ENCODE data around the gene UBAP1L. TPM values are rescaled to one million over a fixed set of nuclear protein-coding genes. Genes with fewer than 3 reads are reported as not detected.

The UBAP1L gene
- total RNA-seq, 1 experiment from 2014 or later = 3.0 TPM

GRCh38 chr15:65164139-65164538 is 49.1 kb upstream of the UBAP1L start:
- Histone ChIP-seq H3K23ac (ENCODE audit: insufficient read length, low read depth, low read length) (no peak overlapping the region), H3K9ac (ENCODE audit: extremely low read depth, insufficient read length, low read length) (no peak overlapping the region), H3K4ac (ENCODE audit: low read depth, low read length) (no peak overlapping the region), H2BK12ac (ENCODE audit: insufficient read length, low read depth, low read length) (no peak overlapping the region), H4K8ac (replicated peaks; ENCODE audit: insufficient read length, low read depth, low read length) (no peak overlapping the region), H3K79me2 (ENCODE audit: insufficient read depth, low read length) (no peaks in the 10 kb centered on the region), H2AK5ac (ENCODE audit: insufficient read length, low read length) (no peak overlapping the region), H3K27me3 (ENCODE audit: insufficient read depth, low read length) (no peaks in the 10 kb centered on the region), H2BK20ac (ENCODE audit: low read depth, low read length, poor library complexity, severe bottlenecking) (no peak overlapping the region), H3K56ac (ENCODE audit: insufficient read length, low read depth, low read length) (no peak overlapping the region), H3K27ac (ENCODE audit: insufficient read length, low read depth, low read length) (no peak overlapping the region), H4K91ac (ENCODE audit: insufficient read length, low read depth, low read length) (no peak overlapping the region), H3T11ph (ENCODE audit: low read length) (no peak overlapping the region), H2AFZ (ENCODE audit: low read length) (no peak overlapping the region), H3K23me2 (ENCODE audit: insufficient read length, low read depth, low read length, poor library complexity, severe bottlenecking) (no peaks in the 10 kb centered on the region), H2BK5ac (ENCODE audit: insufficient read length, low read length) (no peak overlapping the region), H4K5ac (ENCODE audit: insufficient read length, low read depth, low read length) (no peak overlapping the region), H3K4me1 (ENCODE audit: insufficient read depth, low read length) (no peaks in the 10 kb centered on the region), H3K4me2 (ENCODE audit: insufficient read depth, insufficient read length, low read length) (no peak overlapping the region), H3K79me1 (ENCODE audit: insufficient read depth, low read depth, low read length, poor library complexity, severe bottlenecking) (no peaks in the 10 kb centered on the region), H2BK15ac (ENCODE audit: low read depth, low read length) (no peak overlapping the region), H3K9me3 (ENCODE audit: control insufficient read depth, low read depth, low read length) (no peaks in the 10 kb centered on the region), H4K20me1 (ENCODE audit: control insufficient read depth, insufficient read depth, insufficient read length) (no peaks in the 10 kb centered on the region), H3K18ac (ENCODE audit: insufficient read length, low read depth, low read length) (no peak overlapping the region), H3K14ac (ENCODE audit: insufficient read depth, low read length) (no peak overlapping the region), H2BK120ac (ENCODE audit: low read depth, low read length, poor library complexity, severe bottlenecking) (no peak overlapping the region)
- H3K9me3 Mint-ChIP-seq = no peaks in the 10 kb centered on the region
- H3K4me3 Mint-ChIP-seq = no peak overlapping the region
- no peaks in the 10 kb centered on the region for H3K4me1 Mint-ChIP-seq
- no CpG with 5 or more reads among the region's 1 CpG for WGBS (ENCODE audit: extremely low coverage, insufficient read length, low lambda C conversion rate)
- H3K27ac Mint-ChIP-seq = no peak overlapping the region
- peaks cover 9 to 21% (median 18%) of the 10 kb centered on the region in 3 experiments; a peak in 6 of 7 replicates for H3K36me3 Mint-ChIP-seq (ENCODE audit: insufficient read depth in 1 of 3, low read depth in 3 of 3)
- TF ChIP-seq CTCF (conservative IDR thresholded peaks at IDR 0.05) = no peak
- no peaks in the 10 kb centered on the region for H3K27me3 Mint-ChIP-seq (ENCODE audit: low read depth)
- no peak for DNase-seq

Data from H9 (cell line).